IPS-NIHi7 (cell line): ENCODE data around the gene LRP1B.
A peak's percentile ranks its signal among the peaks of the same experiment; 100 is the strongest.
"Not testable (repeated sequence)": the region's sequence is repeated elsewhere in the genome, so short reads cannot be mapped to it uniquely, and the experiment has no call there.

Experiments used
- DNase-seq: peaks from one replicate; pipeline ENCODE4 v3.0.0; 2012; ENCODE audit warnings: mixed read lengths; ENCODE audit errors: extremely low spot score

Gene LRP1B

DNA sequence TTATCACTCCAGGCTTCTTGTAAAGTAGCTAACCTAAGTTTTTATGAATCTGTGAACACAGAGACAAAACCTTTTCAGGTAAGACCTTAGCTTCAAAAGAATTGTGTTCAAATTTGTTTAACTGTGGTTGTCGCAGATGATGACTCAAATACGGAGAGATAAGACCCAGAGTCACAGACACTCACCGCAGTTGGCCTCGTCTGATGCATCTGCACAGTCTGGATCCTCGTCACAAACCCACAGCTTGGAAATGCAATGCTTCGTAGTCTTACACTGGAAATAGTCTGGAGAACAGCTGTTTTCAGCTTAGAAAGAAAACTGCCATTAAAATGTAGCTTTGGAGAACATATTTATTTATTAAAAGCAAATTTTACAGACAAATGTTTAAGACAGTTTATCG, 1688.5 kb downstream of the LRP1B start:
- DNase-seq, result peak; percentile 11

DNA sequence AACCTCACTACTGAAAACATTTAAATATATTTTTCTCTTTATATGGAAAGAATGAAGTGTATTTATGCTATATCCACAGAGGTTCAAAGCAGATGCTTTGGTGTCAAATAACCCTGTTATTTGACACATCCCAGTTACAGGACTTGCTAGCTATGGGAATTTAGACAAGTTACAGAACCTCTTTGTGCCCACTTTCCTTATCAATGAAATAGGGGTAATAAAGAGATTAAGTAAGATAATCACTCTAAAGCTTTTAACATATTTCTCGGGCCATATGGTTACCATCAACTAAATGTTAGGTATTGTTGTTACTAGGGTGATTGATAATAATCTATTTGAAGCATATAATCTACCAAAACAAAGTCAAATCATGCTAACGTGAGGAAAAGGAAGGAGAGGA, 1690.0 kb downstream of the LRP1B start:
- no peak for DNase-seq

DNA sequence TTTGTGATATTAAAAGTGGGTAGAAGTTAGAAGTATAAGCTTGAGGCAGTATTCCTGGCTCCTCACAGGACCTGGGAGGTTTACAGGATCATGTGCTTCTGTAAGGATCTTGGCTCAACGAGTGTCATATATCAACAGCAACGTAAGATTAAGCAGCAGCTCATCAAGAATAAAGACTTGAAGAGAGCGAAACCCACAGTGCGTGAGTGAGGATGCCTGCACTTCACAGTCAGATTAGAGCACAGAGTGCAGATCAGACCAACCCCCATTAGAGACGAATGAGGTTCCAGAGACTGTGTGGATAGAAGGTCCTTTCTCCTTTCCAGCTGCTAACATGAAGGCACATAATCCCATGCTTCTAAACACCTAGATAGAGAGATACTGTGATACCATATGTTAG, 1693.9 kb downstream of the LRP1B start:
- no peak for DNase-seq

DNA sequence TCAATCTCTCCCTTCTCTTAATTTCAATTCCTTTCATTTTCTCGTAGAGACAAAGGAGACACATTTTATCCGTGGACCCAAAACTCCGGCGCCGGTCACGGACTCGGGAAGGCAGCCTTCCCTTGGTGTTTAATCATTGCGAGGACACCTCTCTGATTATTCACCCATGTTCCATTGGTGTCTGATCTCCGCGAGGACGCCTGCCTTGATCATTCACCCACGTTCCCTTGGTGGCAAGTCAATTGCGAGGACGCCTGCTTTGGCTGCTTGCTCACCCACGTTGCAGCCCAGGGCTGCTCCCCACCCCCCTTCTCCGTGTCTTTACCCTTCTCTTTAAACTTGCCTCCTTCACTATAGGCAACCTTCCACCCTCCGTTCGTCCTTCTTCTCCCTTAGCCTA, 1703.8 kb downstream of the LRP1B start:
- not testable (repeated sequence) for DNase-seq

DNA sequence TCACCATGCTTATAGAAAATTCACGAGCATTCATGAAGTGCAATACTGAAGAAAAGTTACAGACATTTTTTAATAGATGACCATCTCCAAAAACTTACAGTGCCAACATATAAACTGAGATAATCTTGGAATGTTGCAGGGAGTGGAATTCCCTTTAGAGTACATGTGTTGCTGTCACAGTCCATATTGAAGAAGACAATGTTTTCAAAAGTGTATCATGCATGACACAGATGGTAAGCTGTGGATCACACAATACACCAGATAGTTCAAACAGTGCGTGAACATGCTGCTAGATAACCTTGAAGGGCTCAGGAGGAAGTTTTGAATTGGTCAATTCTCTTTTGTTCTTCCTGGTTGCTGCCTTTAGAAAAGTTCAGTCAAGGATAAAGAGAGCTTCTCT, 1706.3 kb downstream of the LRP1B start:
- DNase-seq, result no peak

DNA sequence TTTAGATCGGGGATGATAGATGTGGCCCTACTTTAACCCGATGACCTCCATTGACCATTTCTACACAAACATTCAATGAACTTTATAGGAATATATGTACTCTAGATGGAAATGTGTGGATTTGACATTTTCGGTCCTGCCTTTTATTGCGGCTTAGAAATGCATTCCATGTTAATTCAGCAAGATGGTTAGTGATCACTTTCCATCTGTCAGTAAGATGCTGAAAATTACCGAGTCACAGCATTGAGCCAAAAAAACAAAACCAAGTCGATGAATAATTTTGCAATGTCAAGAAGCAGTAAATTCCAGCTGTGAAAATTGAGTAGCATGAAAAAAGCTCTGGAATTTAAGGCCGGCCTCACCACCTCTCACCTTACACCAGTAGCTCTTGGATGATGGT, 1708.1 kb downstream of the LRP1B start:
- DNase-seq, result no peak

DNA sequence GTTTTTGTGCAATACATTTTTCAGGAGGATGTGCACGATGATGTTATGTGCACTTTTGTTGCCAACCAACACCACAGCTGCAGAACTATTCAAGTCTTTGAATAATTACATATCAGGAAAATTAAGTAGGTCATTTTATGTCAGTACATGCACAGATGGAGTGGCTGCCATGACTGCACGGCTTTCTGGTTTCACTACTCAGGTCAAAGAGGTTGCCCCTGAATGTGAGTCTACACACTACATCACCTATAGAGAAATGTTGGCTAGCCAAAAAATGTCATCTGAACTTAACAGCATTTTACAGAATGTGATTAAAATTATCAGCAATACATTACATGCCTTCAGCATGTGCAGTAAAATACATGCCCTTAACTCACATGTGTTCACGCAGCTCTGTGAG, 1713.3 kb downstream of the LRP1B start:
- DNase-seq, result no peak

DNA sequence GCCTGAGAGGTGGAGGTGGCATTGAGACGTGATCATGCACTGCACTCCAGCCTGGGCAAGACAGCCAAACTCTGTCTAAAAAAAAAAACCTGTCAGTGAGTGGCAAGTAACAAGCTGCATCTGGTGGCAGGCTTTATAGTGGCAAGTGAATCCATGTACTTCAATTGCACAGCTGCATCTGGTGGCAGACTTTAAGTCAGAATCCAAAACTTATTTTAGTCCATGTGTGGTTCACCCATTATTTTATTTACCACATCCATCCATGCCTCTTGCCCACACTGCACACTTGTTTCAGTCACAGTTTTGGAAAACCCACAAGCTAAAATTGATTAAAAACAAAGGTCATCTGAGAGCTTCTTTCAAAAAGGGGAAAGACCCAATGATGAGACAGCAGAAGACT, 1714.2 kb downstream of the LRP1B start:
- DNase-seq, result no peak

DNA sequence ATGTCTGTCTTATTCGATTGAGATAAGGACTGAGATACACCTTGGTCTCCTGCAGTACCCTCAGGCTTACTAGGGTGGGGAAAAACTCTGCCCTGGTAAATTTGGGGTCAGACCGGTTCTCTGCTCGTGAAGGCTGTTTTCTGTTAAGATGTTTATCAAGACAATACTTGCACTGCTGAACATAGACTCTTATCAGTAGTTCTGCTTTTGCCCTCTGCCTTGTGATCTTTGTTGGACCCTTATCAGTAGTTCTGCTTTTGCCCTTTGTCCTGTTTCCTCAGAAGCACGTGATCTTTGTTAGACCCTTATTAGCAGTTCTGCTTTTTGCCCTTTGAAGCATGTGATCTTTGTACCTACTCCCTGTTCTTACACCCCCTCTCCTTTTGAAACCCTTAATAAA, 1715.8 kb downstream of the LRP1B start:
- not testable (repeated sequence) for DNase-seq

DNA sequence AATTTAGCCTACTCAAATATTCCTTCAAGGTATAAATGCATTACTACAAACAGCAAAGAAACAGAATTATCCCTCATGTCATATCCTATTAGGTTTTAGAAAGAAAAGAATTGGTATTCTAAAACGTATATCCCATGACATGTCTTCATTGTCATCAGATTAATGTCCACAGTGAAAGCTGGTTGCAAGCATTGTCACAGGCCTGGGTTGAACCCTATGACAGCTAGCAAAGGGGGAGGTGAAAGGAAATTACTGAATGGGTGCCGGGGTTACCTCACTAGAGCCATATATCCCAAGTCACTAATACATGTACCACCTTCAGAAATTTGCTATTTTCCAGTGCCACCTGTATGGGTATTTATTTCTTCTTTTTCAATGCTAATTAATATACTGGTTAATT, 1720.1 kb downstream of the LRP1B start:
- no peak for DNase-seq

DNA sequence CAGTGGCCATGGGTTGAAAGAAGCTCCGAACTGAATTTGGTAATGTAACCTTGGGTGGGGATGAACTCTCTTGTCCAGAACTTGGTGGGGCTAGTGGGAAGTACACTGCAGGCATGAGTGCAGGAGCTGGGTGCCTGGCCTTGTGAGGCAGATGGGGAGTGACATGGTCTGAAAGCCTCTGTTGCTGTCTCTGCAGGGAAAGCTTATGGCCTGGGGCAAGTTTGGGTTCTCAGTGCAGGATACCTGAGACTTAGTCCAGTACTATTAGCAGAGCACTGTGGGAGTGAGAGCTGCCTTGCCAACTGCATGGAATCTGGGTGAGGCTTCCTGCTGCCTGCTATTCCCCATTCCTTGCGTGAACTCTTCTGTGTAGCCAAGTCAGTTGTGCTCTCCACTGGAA, 1729.8 kb downstream of the LRP1B start:
- no peak for DNase-seq

DNA sequence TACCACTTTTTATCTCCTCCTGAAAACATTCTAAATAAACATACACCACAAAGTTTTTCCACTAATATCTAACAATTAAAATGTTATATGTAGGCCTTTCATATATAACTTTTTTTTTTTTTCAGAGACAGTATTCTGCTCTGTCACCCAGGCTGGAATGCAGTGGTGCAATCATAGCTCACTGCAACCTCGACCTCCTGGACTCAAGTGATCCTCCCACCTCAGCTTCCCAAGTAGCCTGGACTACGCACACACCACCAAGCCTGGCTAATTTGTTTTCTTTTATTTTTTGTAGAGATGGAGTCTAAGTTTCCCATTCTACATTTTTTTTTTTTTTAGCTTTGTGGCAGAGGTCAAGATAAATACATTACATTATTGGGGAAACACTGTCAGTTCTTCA, 1738.0 kb downstream of the LRP1B start:
- no peak for DNase-seq

DNA sequence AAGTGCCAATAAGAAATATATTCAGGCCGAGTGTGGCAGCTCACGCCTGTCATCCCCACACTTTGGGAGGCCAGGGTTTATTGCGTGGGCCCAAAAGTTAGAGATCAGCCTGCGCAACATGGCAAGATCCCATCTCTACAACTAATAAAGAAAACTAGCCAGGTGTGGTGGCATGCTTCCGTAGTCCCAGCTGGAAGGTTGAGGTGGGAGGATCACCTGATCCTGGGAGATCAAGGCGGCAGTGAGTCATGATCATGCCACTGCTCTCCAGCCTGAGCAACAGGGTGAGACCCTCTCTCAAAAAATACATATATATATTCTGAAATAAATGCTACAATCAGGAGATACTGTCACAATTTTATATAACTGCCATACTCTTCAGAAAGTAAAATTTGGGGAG, 1745.9 kb downstream of the LRP1B start:
- no peak for DNase-seq

DNA sequence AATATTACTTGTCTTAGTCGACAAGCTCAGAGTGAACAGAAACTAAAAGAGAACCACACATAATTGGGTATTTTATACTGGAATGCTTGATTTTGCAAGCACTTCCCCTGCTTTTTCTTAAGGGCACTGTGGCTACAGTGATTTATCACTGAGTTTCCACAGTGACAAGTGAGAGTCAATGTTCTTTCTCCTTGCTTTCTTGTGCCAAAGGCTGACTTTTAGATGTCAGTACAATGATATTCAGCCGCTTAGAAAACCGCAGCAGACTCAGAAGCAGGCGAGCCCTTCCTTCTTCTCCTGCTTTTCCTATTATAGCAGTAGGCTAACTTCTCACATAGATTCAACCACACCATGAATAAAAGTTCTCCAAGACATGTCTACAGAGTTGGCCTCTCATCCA, 1747.0 kb downstream of the LRP1B start:
- DNase-seq, result no peak

DNA sequence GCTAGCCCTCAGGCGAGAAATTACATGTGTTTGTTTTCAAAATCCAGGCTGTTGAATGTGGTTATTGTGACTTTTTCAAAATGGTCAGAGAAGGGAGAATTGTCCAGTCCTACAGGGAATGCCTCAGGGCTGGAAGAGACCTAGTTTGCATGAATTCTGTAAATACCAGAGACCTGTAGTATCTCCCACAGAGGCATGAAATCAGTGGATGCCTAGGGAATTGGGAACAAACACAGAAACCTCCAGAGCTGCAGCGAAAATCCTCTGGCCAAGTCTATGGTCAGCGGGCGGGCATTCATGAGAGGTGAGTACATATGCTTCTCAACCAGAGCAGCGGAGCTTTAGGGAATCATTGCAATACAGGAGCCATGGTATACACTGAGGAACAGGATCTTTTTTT, 1754.1 kb downstream of the LRP1B start:
- peak; percentile 8 for DNase-seq

DNA sequence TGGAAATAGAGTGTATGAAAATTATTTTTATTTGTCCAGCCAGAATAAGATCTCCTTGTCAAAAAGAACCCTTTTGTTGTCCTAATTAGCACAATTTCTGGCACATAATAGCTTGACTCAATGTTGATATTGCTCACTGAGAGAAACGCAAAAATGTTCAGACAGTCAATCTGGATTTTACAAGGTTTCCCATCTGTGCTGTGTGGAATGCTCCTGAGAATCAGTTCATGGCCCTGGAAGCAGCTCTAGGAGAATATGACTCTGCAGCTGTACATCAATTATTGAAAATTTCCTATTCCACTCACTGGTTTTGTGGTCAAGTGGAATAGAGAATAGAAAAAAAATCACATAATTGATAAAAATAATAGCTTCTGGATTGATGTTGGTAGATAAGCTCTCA, 1767.7 kb downstream of the LRP1B start:
- no peak for DNase-seq

DNA sequence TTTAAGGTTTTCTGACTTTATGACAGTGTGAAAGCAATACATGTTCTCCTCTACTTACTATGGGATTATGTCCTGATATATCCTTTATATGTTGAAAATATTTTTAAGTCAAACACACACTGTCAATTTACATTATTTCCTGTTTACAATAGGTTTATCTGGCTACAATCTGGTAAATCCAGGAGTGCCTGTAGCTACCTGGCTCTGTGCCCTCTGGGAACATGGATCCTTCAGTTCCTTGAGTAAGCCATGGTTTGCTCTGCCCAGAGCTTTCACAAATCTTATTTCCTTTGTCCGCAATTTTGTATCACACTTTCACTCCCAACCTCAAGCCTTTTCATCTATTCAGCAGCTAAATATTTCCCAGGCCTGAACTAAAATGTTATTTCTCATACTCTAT, 1768.5 kb downstream of the LRP1B start:
- DNase-seq, result no peak

DNA sequence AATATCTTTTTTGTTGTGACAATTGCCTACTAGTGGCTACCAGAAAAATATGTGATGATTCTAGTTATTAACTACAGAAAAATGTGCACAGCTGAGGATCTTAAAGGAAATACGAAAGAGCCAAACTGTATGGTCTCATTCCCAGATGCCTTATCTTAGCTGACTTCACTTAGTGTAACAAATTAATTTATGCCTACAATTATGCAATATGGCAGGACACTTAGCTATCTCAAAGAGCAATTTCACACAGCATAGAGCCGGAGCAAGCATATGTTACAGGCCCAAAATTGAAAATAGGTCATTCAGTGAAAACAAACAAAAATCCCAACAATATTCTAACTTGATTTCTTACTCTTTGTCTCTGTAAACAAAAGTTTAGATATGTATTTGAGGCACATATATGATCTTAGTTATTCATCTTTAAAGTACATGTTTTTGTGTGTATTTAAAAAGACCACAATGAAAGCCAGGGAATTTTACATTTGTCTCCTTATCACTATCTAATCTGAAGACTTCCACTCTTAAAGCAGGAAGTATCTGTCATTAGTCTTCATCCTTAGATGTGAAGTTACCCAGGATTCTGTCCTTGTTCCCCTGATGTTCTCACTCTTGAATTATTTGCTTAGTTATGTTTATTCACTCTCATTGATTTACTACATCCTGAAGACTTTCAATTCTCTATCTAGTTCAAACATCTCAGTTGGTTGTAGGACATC, 1771.6 kb downstream of the LRP1B start:
- DNase-seq, result no peak

DNA sequence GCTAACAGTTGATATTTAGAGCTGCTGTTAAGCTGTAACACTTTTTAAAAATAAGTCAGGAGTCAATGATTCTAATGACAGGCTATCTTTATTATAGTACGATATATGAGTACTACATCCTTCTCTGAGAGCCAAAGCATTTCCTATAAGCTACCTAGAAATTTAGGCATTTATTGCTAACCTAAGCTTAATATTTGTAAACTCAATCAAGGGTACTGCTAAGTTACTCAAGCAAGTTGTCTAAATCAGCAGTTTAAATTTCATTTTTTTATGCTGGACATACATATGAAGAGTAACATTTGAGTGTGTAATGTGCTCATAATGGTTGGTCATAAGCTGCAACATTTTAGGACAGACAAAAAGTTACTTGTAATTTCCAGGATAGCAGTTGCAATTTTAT, 1774.1 kb downstream of the LRP1B start:
- no peak for DNase-seq

DNA sequence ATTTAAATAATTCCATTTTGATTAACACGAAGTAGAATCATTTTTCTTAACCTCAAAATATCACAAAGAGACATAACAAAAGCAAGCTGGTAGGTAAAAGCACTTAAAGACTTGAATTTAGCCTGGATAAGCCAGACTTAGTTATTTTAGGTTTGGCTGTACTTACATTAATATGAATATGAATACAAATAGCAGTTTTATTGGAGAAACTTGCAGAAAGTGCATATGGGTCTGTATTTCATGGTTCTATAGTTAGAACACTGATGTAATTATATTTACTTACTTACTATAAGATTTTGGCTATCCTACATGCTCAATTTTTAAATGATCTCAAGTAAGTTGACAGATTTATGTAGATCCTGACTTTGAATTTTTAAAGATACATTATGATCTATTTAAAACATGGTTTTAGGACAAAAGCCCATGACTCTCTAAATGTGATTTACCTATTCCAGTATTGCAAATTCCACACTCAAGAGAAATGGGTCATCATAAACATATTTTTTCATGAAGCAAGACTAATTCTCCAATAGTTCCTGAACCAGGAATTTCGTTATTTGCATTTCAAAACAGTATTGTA, 1775.2 kb downstream of the LRP1B start:
- no peak for DNase-seq

DNA sequence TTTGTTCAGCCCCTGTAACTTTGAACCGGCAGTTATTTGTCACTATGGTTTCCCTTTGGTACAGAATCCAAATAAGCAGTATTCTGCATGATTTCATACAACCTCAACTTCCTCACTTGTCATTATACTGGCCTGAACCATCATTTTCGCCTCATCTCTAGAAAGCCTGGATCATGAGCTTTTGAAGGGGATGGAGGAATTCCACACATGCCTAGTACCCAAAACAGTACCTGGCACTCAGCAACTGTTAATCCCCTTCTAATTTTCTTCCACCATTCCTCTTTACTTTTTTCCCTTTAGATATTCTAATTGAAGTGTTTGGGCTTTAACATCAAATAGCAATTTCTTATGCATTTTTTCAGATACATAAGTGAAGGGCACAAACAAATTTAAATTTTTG, 1776.3 kb downstream of the LRP1B start:
- no peak for DNase-seq

DNA sequence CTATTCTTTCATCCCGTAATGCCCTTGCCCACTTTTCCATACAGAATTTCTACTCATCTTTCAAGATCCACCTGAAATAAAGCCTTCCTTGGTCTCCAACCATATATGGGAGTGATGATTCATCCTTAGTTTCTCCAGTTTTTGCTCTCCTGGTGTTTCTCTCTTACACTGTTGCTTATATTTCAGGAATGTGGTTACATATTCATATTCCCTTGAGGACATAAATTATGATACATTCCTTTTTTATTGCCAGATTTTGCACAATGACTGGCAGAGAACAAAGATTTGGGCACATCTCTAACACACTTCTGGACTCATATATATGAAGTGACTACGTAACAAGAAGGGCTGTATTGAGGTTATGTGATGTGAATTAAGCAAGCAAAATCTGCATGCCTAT, 1777.3 kb downstream of the LRP1B start:
- no peak for DNase-seq

DNA sequence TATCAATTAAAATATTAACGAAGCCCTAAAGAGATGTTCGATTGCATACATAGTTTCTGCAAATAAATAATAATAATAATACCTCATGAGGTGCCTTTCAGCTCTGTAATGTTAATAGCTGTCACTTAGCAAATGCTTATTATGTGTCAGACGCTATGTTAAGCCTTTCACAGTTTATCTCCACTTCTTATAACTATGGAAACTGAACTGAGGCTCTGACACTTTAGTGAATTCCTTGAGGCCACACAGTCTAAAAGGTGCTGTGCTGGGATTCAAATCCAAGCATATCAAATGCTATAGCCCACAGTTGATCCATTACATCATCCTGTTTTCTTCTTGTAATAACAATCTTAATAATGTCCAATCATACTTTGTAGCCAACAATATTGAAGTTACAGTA, 1779.1 kb downstream of the LRP1B start:
- no peak for DNase-seq

DNA sequence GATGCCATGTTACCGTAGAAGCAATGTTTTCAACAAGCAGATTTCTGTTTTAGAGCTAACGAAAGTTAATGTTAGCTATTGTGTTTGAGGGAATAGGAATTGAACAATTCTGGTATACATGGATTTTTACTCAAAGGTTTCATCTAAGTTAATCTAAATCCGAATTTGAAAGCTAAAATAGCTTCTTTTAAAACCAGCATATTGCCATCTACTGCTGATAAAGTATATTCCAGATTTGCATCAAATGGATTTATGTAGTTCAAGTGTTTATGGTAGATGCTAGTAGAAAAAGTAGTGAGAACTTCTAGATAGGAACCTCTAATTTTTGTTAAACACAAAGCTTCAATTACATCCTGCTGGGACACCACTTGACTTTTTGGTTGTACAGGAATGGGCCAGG, 1781.1 kb downstream of the LRP1B start:
- DNase-seq, result no peak
